GM10248 (cell line): ENCODE data around the gene YWHAB.

Experiments
- CTCF ChIA-PET: fragments of 300-600 bp; sonication (Branson Sonifier 250); formaldehyde crosslinking; extraction: SDS; loops from one replicate; lab custom pipeline; 2021; ENCODE audit warnings: antibody characterized with exemption; lab: Yijun Ruan, JAX
- POLR2A ChIA-PET: fragments of 350-650 bp; sonication (Branson Sonifier 250); formaldehyde crosslinking; extraction: SDS; loops from one replicate; lab custom pipeline; 2020; ENCODE audit warnings: antibody characterized with exemption; lab: Yijun Ruan, JAX
- DNase-seq: peaks from one replicate; pipeline ENCODE4 v3.0.0; 2012; ENCODE audit errors: extremely low spot score
- TF ChIP-seq, protein P1 (sequence below): IDR thresholded peaks from 2 replicates; pipeline ENCODE4 v1.5.1; 2012; ENCODE audit warnings: mild to moderate bottlenecking, low read depth; ENCODE audit errors: extremely low read depth, missing control alignments, control extremely low read depth

YWHAB gene

DNA sequence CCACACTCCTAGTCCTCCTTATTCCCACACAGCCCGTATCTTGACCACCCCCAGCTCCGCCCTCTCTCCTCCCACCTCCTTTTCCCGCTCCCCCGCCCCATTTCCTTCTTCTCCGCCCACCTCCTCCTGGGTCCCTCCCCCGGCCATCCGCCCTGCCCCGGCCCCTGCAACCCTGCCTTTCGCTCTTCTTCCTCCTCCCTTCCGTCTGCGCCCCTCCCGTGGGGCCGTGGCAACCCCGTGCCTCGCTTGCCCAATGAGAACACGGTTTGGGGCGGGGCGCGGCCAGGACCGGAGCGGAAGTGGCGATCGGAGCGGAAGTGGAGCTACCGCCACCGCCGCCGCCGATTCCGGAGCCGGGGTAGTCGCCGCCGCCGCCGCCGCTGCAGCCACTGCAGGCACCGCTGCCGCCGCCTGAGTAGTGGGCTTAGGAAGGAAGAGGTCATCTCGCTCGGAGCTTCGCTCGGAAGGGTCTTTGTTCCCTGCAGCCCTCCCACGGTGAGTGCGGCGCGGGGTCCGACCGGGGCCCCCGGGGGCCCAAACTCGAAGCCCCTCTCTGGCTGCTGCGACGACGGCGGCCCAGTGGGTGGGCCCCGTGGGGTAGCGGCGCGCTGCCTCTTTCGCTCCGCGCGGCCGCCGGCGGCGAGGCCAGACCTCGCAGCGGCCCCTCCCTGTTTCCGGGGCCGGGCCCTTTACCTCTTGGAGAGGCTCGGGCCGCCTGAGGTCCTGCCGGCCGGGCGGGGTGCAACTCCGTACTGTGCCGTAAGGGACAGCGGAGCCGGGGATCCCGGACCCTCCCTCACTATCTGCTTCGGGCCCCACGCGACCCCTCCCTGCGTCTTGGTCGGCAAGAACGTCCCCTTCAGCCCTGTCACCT is at the start of gene YWHAB:
YWHAB (plus strand) TSS at position 314 of the 874 bp plus-strand sequence. CDS start 15,829 bp downstream, outside the sequence.
- POLR2A ChIA-PET: interaction anchor here (0.7 to 0.8 kb wide), 2 partner anchors 11 to 31 kb away, joined by 3 read pairs; no protein-coding TSS in a partner anchor
- peak; percentile 98 for DNase-seq
- CTCF ChIA-PET: interaction anchor here (1.0 kb wide), 1 partner anchor 211 kb away, joined by 3 read pairs; no protein-coding TSS in a partner anchor
- TF ChIP-seq, protein P1, sequence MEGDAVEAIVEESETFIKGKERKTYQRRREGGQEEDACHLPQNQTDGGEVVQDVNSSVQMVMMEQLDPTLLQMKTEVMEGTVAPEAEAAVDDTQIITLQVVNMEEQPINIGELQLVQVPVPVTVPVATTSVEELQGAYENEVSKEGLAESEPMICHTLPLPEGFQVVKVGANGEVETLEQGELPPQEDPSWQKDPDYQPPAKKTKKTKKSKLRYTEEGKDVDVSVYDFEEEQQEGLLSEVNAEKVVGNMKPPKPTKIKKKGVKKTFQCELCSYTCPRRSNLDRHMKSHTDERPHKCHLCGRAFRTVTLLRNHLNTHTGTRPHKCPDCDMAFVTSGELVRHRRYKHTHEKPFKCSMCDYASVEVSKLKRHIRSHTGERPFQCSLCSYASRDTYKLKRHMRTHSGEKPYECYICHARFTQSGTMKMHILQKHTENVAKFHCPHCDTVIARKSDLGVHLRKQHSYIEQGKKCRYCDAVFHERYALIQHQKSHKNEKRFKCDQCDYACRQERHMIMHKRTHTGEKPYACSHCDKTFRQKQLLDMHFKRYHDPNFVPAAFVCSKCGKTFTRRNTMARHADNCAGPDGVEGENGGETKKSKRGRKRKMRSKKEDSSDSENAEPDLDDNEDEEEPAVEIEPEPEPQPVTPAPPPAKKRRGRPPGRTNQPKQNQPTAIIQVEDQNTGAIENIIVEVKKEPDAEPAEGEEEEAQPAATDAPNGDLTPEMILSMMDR: no peak

DNA sequence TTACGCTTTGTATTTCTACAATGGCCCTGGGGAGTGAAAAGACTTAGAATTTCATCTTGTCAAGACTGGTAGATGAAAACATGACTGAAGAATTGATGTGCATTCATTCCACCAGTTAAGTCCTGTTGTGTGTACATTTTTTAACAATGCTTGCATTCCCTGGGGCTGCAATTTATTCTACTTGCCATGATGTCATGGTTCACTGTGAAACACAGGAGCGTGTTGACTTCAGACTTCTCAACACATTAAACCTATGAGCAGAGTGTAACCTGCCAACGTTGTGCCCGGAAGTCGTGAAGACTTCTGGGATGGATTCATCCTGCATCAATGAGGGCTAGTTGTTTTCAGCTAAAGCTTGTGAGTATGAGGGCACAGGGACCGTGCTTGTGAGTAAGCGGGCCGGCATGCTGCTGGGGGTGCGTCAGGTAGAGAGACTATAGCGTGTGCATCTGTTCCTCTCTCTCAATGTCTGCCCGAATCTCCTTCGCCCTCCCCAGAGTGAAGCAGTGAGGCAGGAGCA is 48.8 kb upstream of the YWHAB start:
- ChIA-PET POLR2A (no interaction called here), CTCF (interaction anchor here (0.8 kb wide), 1 partner anchor 11 kb away, joined by 3 read pairs; no protein-coding TSS in a partner anchor)
- TF ChIP-seq, protein P1: no peak
- no peak for DNase-seq

DNA sequence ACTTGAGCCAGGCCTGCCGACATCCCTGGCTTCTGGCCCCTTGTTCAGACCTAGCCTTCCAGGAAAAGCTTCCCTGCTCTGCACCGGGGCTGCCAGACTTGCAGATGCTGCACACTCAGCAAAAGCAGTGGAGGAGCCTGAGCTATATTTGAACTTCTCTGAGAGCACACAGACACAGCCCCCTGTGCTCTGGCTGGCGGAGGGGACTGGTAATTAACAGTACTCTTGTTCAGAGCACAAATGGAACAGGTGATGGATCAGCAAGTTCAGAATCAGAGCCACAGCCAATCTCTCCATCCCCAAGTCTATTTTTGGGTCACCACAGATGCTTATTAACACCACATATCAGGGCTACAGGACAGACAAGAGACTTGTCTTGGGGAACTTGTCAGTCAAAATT is 47.6 kb upstream of the YWHAB start:
- TF ChIP-seq, protein P1: no peak
- no peak for DNase-seq
- ChIA-PET CTCF (no interaction called here), POLR2A (no interaction called here)

DNA sequence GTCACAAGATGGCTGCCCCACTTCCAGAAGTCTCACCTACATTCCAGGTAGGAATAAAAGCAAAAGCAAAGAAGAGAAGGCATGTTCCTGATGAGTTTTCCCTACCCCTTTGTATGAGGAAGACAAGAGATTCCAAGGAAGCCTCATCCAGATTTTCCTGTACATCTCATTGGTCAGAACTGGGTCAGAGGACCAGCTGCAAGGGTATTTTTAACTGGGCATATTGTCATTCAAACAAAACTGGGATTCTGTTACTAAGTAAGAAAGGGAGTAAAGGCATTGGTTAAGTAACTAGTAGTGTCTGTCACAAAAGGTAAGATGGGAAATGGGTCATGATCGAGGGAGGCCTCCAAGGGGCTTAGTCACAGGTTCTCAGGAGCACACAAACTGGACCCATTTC is 47.0 kb upstream of the YWHAB start:
- no peak for DNase-seq
- TF ChIP-seq, protein P1: no peak
- POLR2A ChIA-PET: no interaction called here
- CTCF ChIA-PET: interaction anchor here (1.2 to 1.4 kb wide), 2 partner anchors 13 to 36 kb away, joined by 3 read pairs; no protein-coding TSS in a partner anchor

DNA sequence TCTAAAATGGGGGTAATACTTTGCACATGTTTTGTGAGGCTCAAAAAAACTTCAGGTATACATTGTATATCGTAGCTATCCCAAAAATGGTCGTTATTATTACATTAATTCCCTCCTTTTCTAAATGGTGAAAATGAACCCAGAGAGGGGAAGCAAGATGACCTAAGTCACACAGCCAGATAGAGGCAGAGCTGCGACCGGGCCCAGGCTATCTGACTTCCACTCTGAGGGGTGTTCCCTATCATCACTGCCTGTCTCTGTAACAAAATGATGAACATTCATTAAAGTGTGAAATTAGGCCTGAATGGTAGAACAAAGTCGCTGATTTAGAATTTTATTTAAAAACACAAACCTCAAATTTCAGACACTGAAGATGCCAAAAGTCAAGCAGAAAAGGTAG is 46.0 kb upstream of the YWHAB start:
- ChIA-PET CTCF (interaction anchor here (1.0 to 1.5 kb wide), 4 partner anchors 9 to 92 kb away, joined by 3 to 4 read pairs (median 3); no protein-coding TSS in a partner anchor), POLR2A (no interaction called here)
- no peak for DNase-seq
- TF ChIP-seq, protein P1: no peak

DNA sequence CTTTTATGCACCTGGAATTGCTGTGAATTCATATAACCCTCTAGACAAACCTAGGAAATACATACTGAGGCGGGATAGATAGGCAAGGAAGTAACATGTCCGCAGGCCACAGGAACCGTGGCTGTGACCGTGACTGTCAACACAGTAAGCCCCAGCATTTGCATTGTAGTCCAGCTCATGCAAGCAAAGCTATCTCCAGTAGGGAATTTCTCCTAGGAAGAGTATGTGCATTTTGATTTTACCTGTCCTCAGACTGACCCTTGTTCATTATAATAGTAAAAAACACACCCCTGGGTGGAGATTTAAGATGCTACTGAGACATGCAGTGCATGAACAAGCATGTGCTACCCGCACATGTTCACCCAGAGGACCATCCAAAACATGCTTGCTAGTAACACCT is 44.7 kb upstream of the YWHAB start:
- DNase-seq: no peak
- ChIA-PET POLR2A (no interaction called here), CTCF (interaction anchor here (1.4 to 1.5 kb wide), 2 partner anchors 26 to 93 kb away, joined by 3 to 4 read pairs; no protein-coding TSS in a partner anchor)
- TF ChIP-seq, protein P1: no peak
